Liver (tissue), 9 donors: ENCODE measurements around the gene VWA5B1. TPM values are rescaled to one million over a fixed set of nuclear protein-coding genes. Genes with fewer than 3 reads are reported as not detected.

Experiments used
- DNase-seq: peaks from one replicate; pipeline ENCODE4 v3.0.0-alpha.2; 2017; ENCODE audit warnings: low spot score
- H3K27ac ChIP-seq, 2 donors: one replicate each; pipeline ENCODE4 v1.7.0; 2013; ENCODE audit warnings: inconsistent platforms in 2 of 2, low read length in 2 of 2, control low read depth in 1 of 2, low read depth in 1 of 2, mild to moderate bottlenecking in 1 of 2
- H3K27me3 ChIP-seq, 4 donors: one replicate each; pipeline versions ENCODE4 v1.6.1 to v1.7.0; 2013; ENCODE audit warnings: low read length in 3 of 4, inconsistent platforms in 1 of 4, mild to moderate bottlenecking in 1 of 4, moderate library complexity in 1 of 4; ENCODE audit not compliant: control insufficient read depth in 4 of 4, insufficient read depth in 4 of 4
- H3K36me3 ChIP-seq, 4 donors: one replicate each; pipeline versions ENCODE4 v1.6.1 to v1.7.0; 2013; ENCODE audit warnings: low read length in 3 of 4, mild to moderate bottlenecking in 3 of 4, low read depth in 1 of 4, moderate library complexity in 1 of 4; ENCODE audit not compliant: control insufficient read depth in 4 of 4, insufficient read depth in 3 of 4
- H3K4me1 ChIP-seq, 4 donors: one replicate each; pipeline versions ENCODE4 v1.6.1 to v1.7.0; 2013; ENCODE audit warnings: low read length in 3 of 4, mild to moderate bottlenecking in 3 of 4, moderate library complexity in 1 of 4; ENCODE audit not compliant: control insufficient read depth in 4 of 4, insufficient read depth in 4 of 4
- H3K4me3 ChIP-seq, 3 donors: one replicate each; pipeline versions ENCODE4 v1.6.1 to v1.7.0; 2013; ENCODE audit warnings: low read length in 3 of 3, control low read depth in 1 of 3, low read depth in 1 of 3, mild to moderate bottlenecking in 1 of 3
- H3K9ac ChIP-seq, 2 donors: one replicate each; pipeline ENCODE4 v1.7.0; 2013; ENCODE audit warnings: low read length in 2 of 2, mild to moderate bottlenecking in 2 of 2, moderate library complexity in 2 of 2, control low read depth in 1 of 2, low read depth in 1 of 2
- H3K9me3 ChIP-seq, 4 donors: one replicate each; pipeline versions ENCODE4 v1.6.1 to v1.7.0; 2013; ENCODE audit warnings: low read length in 3 of 4; ENCODE audit not compliant: control insufficient read depth in 4 of 4
- ATF3 ChIP-seq: IDR thresholded peaks from 2 replicates; pipeline ENCODE4 v1.6.1; 2016; ENCODE audit warnings: antibody characterized with exemption
- EGR1 ChIP-seq, 2 donors: IDR thresholded peaks; 2 replicates each; pipeline ENCODE4 v1.6.1; 2016 to 2018; ENCODE audit warnings: antibody characterized with exemption in 2 of 2, low read depth in 2 of 2
- FOXA2 ChIP-seq: IDR thresholded peaks from 2 replicates; pipeline ENCODE4 v1.6.1; 2016; ENCODE audit warnings: antibody characterized with exemption
- HNF4A ChIP-seq, 2 donors: conservative IDR thresholded peaks; 2 replicates each; pipeline ENCODE4 v1.6.1; 2016; ENCODE audit warnings: antibody characterized with exemption in 2 of 2, mild to moderate bottlenecking in 2 of 2
- HNF4G ChIP-seq: IDR thresholded peaks from 2 replicates; pipeline ENCODE4 v1.6.1; 2016; ENCODE audit warnings: antibody characterized with exemption
- JUND ChIP-seq, 2 donors: IDR thresholded peaks; 2 replicates each; pipeline ENCODE4 v1.6.1; 2016; ENCODE audit warnings: antibody characterized with exemption in 2 of 2
- NR2F2 ChIP-seq: IDR thresholded peaks from 2 replicates; pipeline ENCODE4 v1.6.1; 2016; ENCODE audit warnings: antibody characterized with exemption
- REST ChIP-seq: IDR thresholded peaks from 2 replicates; pipeline ENCODE4 v1.6.1; 2016; ENCODE audit warnings: antibody characterized with exemption, mild to moderate bottlenecking
- RXRA ChIP-seq, 2 donors: IDR thresholded peaks; 2 replicates each; pipeline ENCODE4 v1.6.1; 2017 to 2018; ENCODE audit warnings: antibody characterized with exemption in 2 of 2, mild to moderate bottlenecking in 1 of 2
- SP1 ChIP-seq: IDR thresholded peaks from 2 replicates; pipeline ENCODE4 v1.6.1; 2018; ENCODE audit warnings: antibody characterized with exemption, mild to moderate bottlenecking
- ZBTB33 ChIP-seq: IDR thresholded peaks from 2 replicates; pipeline ENCODE4 v1.6.1; 2016; ENCODE audit warnings: antibody characterized with exemption
- WGBS: extraction: QIAGEN DNeasy Blood & Tissue Kit; methylation state at CpG from one replicate; pipeline ENCODE4 v1.1.7; 2013; 5-methylcytosine and 5-hydroxymethylcytosine counted together
- polyA plus RNA-seq, 2 donors: library from polyadenylated mRNA; stranded (reverse) in 1 of 2; unstranded in 1 of 2; fragments of 200-250 nt in 1 of 2; fragments of >200 nt in 1 of 2; fragmentation: Nextera tagmentation in 1 of 2; extraction: Ambion mirVana in 1 of 2; gene quantifications; one replicate each; pipeline versions ENCODE4 v1.2.1 to v1.2.3, GENCODE V29; 2013 to 2015
- total RNA-seq, 2 donors: library from RNA; depleted of rRNA; stranded (reverse); fragments of >200 nt; gene quantifications; one replicate each; pipeline ENCODE4 v1.2.3, GENCODE V29; 2014
- donor health status: healthy.
- donor health status: healthy.
- donor health status: healthy.
- donor health status: healthy.
- donor health status: healthy.

VWA5B1 gene
- total and polyA plus RNA-seq, 4 donors = not detected

- no peak for TF ChIP-seq ZBTB33
- no peak for TF ChIP-seq HNF4G
Observed at GRCh38 chr1:20345419-20345818, 54.7 kb downstream of the VWA5B1 start (continued).

GRCh38 chr1:20346433-20346832 lies 55.8 kb downstream of the VWA5B1 start:
- 84% methylated on average over 1 of the region's 1 CpG for WGBS
- no peak for DNase-seq
- no peak overlapping the region for H3K4me3 ChIP-seq
- no peak for TF ChIP-seq REST
- TF ChIP-seq RXRA (IDR thresholded peaks at IDR 0.05) = no peak
- no peak for TF ChIP-seq HNF4A (conservative IDR thresholded peaks at IDR 0.05)
- no peak for TF ChIP-seq JUND (IDR thresholded peaks at IDR 0.05)
- no peak for TF ChIP-seq EGR1 (IDR thresholded peaks at IDR 0.05; ENCODE audit: low read depth in 2 of 2)
- no peak for TF ChIP-seq ZBTB33
- TF ChIP-seq FOXA2 = no peak
- no peak for TF ChIP-seq SP1
- no peak for TF ChIP-seq NR2F2
- TF ChIP-seq ATF3 = no peak
- H3K9me3 ChIP-seq = no peaks in the 10 kb centered on the region
- H3K27me3 ChIP-seq = peaks cover 0 to 3% (median 0%) of the 10 kb centered on the region in 4 donors
- H3K4me1 ChIP-seq = no peaks in the 10 kb centered on the region
- H3K36me3 ChIP-seq = no peaks in the 10 kb centered on the region
- no peak overlapping the region for H3K27ac ChIP-seq
- H3K9ac ChIP-seq = no peak overlapping the region

GRCh38 chr1:20347699-20348098 lies 57.0 kb downstream of the VWA5B1 start:
- H3K9ac ChIP-seq = no peak overlapping the region
- H3K27ac ChIP-seq = no peak overlapping the region
- no peak overlapping the region for H3K4me3 ChIP-seq
- H3K27me3 ChIP-seq = peaks cover 0 to 3% (median 0%) of the 10 kb centered on the region in 4 donors
- no peak for TF ChIP-seq FOXA2
- no peaks in the 10 kb centered on the region for H3K36me3 ChIP-seq
- DNase-seq = no peak
- no peaks in the 10 kb centered on the region for H3K9me3 ChIP-seq
- 86% methylated on average over 2 of the region's 2 CpGs for WGBS
- no peaks in the 10 kb centered on the region for H3K4me1 ChIP-seq
